GM19035 (cell line): Measurements from ENCODE around the gene MS4A6E.
"Not testable (repeated sequence)": the region's sequence is repeated elsewhere in the genome, so short reads cannot be mapped to it uniquely, and the experiment has no call there.

ENCODE experiments used
- ATAC-seq: cut with Tn5 transposase; IDR thresholded peaks from one replicate; pipeline ENCODE4 v1.9.1; 2021; ENCODE audit not compliant: unreplicated experiment

MS4A6E gene

GRCh38 chr11:60334005-60334620 is 7.1 kb downstream of the MS4A6E start:
- ATAC-seq, result no peak

GRCh38 chr11:60336767-60337391 is 9.8 kb downstream of the MS4A6E start:
- ATAC-seq, result no peak

GRCh38 chr11:60338053-60338452 is 11.0 kb downstream of the MS4A6E start:
- no peak for ATAC-seq

GRCh38 chr11:60339356-60339755 is 12.3 kb downstream of the MS4A6E start:
- no peak for ATAC-seq

- no peak for ATAC-seq
Observed at GRCh38 chr11:60343094-60343704, 16.1 kb downstream of the MS4A6E start.

- ATAC-seq, result no peak
Observed at GRCh38 chr11:60344146-60344545, 17.1 kb downstream of the MS4A6E start.

GRCh38 chr11:60345489-60345888 is 18.4 kb downstream of the MS4A6E start:
- no peak for ATAC-seq

GRCh38 chr11:60347084-60347797 is 20.2 kb downstream of the MS4A6E start:
- no peak for ATAC-seq

GRCh38 chr11:60348116-60348515 is 21.1 kb downstream of the MS4A6E start:
- no peak for ATAC-seq

- no peak for ATAC-seq
Observed at GRCh38 chr11:60349990-60350389, 22.9 kb downstream of the MS4A6E start.

- ATAC-seq, result no peak
Observed at GRCh38 chr11:60357771-60358170, 30.7 kb downstream of the MS4A6E start.

GRCh38 chr11:60360621-60361020 is 33.6 kb downstream of the MS4A6E start:
- no peak for ATAC-seq

- ATAC-seq, result no peak
Observed at GRCh38 chr11:60362241-60362640, 35.2 kb downstream of the MS4A6E start.

- peak; percentile 60 for ATAC-seq
Observed at GRCh38 chr11:60363542-60364470, 36.8 kb downstream of the MS4A6E start.

- ATAC-seq, result not testable (repeated sequence)
Observed at GRCh38 chr11:60366262-60366904, 39.3 kb downstream of the MS4A6E start.

- ATAC-seq, result peak; percentile 83
Observed at GRCh38 chr11:60367009-60367408, 40.0 kb downstream of the MS4A6E start.

GRCh38 chr11:60367896-60368295 is 40.8 kb downstream of the MS4A6E start:
- no peak for ATAC-seq

GRCh38 chr11:60370252-60370810 is 43.3 kb downstream of the MS4A6E start:
- ATAC-seq, result no peak

GRCh38 chr11:60370811-60371298 is 43.8 kb downstream of the MS4A6E start:
- no peak for ATAC-seq

- no peak for ATAC-seq
Observed at GRCh38 chr11:60371386-60371785, 44.3 kb downstream of the MS4A6E start.
